Activated gamma-delta T cell treated with Interleukin-2 at 50 U/mL for 16 hours (primary cell): ENCODE data around the gene PTPRH.

Experiments
- DNase-seq: peaks from one replicate; pipeline ENCODE4 v3.0.0-alpha.2; 2020

The PTPRH gene, protein sequence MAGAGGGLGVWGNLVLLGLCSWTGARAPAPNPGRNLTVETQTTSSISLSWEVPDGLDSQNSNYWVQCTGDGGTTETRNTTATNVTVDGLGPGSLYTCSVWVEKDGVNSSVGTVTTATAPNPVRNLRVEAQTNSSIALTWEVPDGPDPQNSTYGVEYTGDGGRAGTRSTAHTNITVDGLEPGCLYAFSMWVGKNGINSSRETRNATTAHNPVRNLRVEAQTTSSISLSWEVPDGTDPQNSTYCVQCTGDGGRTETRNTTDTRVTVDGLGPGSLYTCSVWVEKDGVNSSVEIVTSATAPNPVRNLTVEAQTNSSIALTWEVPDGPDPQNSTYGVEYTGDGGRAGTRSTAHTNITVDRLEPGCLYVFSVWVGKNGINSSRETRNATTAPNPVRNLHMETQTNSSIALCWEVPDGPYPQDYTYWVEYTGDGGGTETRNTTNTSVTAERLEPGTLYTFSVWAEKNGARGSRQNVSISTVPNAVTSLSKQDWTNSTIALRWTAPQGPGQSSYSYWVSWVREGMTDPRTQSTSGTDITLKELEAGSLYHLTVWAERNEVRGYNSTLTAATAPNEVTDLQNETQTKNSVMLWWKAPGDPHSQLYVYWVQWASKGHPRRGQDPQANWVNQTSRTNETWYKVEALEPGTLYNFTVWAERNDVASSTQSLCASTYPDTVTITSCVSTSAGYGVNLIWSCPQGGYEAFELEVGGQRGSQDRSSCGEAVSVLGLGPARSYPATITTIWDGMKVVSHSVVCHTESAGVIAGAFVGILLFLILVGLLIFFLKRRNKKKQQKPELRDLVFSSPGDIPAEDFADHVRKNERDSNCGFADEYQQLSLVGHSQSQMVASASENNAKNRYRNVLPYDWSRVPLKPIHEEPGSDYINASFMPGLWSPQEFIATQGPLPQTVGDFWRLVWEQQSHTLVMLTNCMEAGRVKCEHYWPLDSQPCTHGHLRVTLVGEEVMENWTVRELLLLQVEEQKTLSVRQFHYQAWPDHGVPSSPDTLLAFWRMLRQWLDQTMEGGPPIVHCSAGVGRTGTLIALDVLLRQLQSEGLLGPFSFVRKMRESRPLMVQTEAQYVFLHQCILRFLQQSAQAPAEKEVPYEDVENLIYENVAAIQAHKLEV

DNA sequence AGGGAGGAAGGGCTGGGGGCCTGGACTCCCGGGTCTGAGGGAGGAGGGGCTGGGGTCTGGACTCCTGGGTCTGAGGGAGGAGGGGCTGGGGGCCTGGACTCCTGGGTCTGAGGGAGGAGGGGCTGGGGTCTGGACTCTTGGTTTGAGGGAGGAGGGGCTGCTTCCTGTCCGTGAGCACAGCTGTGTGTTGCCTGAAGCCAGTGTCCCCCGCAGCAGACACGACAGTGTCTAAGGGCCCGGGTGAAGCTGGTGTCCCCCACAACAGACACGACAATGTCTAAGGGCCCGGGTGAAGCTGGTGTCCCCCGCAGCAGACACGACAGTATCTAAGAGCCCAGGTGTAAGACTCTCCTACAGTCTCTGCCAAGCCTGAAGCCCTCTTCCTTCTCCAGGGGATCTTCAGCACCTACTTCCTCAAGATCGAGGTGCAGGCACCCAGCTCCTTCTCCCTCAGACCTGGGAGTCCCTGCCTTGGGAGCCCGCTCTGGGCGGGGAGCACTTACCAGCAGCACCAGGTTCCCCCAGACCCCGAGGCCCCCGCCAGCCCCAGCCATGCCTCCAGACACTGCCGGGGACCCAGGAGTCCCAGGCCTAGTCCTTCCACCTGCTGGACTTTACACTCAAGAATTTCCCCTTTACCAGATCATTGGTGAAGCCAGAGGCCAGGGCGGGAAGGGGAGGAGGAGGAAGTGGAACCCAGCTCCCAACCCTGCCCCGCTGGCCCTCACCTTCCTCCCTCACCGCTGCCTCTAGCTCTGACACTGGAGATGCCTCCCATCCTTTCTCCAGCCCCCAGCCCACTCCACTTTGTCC lies at the start of gene PTPRH:
Gene PTPRH, minus strand, starts transcription at position 622 of the 813 bp plus-strand sequence. Its CDS starts 68 bp downstream, at position 554.
- DNase-seq: no peak

DNA sequence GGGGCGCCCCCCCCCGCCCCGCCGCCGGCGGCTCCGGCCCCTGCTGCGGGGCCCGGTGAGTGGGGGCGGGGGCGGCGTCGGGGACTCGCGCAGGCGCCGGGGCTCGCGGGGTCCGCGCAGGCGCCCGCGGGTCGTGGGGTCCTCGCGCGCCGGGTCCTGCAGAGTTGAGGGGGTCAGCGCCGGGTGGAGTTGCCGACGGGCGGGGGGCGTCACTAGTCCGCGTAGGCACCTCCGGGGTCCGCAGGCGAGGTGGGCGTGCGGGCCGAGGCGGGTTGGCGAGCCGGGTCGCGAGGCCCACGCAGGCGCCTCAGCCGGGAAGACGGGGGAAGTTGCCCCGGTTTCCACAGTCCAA lies 49.2 kb upstream of the PTPRH start:
- DNase-seq: peak; percentile 37

DNA sequence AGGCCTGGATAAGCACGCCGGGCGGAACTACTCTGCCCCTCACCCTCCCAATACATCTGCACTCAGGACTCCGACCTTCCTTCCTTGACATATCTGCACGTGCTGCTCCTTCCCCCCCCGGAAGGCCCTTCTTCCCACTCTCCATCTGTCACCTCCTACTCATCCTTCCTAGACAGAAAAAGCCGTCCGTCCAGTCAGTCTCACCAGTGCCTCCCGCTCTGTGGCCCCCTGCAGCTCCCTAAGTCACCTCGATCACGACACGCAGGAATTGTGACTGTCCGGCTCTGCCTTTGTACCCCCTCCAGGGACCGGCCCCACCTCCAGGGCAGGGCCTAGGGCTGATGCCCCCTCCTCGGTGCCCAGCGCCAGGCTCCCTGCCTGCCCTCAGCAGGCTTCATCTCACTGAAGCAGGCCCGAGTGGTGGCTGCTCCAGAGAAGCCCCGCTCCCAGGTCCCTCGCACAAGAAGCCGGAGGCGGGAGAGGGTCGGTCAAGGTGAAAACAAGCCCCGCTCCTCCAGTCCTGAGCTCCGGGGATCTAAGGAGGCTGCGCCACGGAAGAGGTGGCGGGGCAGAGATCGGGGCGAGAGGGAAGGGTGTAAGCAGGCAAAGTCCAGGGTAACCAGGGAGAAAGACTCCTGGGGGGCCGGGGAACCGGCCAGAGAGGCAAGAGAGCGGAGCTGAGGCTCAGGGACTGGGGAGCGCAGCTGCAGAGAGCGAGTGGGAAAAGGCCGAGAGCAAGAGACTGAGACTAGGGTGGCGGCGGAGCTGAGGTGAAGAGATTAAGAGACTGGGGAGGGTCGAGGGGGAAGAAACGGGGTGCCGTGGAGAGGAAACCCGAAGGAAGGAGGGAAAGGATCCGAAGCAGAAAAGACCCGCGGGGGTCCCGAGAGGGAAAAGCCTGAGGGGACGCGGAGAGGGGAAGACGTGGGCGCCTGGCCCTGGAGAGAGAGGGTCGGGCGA lies 48.4 kb upstream of the PTPRH start:
- no peak for DNase-seq

DNA sequence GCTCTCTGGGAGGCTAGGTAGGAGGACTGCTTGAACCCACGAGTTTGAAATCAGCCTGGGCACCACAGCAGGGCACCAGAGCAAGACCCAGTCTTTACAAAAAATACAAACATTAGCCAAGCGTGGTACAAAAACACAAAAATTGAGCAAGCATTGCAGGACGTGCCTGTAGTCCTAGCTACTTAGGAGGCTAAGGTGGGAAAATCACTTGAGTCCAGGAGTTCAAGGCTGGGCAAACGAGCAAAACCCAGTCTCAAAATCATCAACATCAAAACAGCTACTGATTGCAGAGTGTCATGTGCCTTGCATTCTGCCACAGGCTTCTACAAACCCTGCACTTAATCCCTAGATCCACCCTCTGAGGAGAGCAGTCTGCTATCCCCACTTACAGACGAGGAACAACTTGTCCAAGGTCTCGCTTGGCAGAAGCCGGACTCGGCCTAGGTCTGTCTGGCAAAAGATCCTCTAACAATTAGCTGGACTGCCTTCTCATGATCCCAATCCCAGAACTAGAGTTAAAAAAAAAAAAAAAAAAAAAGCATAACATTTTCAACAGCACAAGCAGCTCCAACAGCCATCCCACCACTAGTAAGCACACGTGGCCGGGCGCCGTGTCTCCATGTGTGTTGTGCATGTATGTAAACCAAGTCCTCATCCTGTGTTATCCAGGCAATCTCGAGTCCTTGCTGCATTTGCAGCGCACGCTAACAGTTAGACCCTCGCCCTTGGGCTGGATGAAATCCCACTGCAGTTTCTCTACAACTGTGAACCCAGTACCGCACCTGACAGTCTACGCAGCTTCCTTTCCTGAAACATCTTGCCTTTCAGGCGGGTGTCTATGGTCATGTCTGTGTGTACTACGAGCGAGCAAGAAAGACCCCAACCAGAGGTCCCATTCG lies 47.5 kb upstream of the PTPRH start:
- no peak for DNase-seq

DNA sequence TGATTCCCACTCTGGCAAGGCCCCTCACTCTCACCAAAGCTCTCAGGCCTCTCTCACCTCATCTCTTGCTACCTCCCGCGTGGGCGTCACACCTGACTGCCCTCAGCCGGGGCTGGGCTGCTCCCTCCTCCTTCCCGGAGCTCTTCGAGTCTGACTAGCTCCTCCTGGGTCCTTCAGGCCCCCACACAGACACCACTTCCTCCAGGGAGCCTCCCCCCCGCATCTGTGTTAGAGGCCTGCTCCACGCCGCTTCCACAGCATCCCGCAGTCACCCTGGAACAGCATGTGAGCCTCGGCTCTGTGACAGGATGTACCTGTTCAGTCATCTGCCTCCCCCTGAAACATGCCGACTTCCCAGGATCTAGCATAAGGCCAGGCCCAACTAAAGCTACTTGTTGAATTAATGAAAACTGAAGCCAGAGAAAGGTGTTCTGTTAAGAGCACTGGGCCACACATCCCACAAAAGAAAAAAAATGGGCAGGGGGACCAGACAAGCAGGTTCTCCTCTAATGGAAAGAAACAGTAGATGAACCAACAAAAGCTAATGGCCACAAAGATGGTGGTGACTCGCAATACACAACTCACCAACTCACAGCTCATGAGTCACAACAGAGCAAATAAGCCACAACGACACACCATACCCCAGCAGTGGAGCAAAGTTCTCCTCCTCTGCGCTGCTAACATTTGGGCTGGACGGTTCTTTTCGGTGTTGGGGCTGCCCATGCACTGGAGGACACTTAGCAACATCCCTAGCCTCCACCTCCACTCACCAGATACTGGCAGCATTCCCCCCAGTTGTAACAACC lies 46.5 kb upstream of the PTPRH start:
- DNase-seq: peak; percentile 38

DNA sequence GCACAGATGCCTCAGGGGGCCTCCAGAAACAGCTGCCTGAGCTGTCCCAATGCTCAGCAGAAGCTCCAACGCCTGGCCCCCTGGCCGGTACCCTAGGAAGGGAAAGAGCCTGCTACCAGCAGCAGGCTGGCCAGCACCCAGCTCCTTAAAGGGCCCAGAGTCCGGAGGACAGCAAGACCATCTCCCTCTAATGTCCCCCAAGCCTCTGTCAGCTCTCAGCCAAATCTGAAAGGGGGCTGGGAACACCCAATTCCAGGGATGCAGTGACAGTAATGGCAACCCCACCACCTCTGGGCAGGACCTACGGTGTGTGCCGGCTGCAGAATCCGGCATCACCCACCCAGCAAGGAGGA lies 45.3 kb upstream of the PTPRH start:
- no peak for DNase-seq

DNA sequence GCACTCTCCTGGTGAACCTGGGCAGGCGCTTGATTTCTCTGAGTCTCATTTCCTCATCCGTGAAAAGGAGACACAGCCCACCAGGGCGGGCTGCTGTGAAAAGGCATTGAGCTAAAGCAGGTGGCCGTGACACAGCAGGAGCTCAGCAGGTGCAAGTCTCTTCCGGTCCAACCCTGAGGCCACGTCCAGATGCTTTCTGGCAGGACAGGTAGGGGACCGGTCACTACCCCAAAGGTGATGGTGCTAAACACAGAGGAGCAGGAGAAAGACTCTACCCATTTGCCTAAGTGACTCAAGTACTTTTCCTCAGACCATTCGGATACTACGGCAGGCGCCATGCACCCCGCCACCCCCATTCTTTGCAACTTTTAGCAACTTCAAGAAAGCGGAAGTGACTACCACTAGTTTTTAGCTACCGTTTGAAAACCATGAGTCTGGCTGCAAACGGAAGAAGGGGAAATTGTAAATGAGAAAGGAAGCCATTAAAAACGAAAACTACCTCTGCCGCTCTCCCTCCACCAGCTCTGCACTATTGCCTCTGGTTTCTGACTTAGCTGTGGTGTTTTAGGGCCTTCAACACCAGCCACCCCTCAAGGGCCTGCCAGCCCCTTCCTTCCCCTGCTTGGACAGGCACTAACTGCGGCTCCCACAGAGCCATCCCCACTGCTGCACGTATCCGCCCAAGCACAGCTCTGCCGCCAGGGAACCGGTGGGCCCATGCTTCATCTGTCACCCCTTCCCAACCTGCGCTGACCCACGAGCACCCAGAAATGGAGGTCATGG lies 44.7 kb upstream of the PTPRH start:
- DNase-seq: peak; percentile 65

DNA sequence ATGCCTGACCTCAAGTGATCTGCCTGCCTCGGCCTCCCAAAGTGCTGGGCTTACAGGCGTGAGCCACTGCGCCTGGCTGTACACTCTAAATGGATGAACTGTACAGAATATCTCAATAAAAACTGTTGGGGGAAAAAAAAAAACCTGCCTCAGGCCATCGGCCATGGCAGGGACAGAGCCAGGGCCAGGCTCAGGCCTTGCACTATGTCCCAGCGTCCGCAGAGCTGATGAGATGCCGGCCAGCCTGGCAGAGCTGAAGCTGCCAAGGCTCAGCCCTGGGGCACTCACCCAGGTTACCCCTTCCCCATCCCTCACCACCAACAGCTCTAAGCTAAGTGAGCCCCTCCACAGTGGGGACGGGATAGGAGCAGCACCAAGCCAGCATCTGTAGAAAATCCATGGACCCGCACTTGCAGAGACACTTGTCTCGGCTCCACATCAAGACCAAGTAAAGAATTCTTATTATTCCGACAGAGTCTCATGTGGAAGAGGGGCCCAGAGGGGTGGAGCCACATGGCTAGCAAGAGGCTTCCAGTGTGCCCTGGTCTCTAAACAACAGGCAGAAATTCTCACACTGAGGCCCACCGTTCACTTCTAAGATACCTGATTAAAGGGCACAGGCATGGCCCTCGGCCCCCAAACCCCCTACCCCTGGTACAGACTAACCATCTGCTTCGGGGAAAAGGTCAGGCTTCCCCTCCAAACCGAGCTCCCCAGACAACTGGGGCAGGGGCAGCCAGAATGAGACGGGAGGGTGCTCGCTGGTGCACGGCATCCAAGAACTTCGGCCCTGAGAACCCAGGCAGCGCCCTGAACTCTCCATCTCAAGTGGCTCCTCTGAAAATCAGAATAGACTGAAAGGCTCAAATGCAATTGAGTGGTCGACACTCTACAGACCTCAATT lies 43.7 kb upstream of the PTPRH start:
- DNase-seq: no peak

DNA sequence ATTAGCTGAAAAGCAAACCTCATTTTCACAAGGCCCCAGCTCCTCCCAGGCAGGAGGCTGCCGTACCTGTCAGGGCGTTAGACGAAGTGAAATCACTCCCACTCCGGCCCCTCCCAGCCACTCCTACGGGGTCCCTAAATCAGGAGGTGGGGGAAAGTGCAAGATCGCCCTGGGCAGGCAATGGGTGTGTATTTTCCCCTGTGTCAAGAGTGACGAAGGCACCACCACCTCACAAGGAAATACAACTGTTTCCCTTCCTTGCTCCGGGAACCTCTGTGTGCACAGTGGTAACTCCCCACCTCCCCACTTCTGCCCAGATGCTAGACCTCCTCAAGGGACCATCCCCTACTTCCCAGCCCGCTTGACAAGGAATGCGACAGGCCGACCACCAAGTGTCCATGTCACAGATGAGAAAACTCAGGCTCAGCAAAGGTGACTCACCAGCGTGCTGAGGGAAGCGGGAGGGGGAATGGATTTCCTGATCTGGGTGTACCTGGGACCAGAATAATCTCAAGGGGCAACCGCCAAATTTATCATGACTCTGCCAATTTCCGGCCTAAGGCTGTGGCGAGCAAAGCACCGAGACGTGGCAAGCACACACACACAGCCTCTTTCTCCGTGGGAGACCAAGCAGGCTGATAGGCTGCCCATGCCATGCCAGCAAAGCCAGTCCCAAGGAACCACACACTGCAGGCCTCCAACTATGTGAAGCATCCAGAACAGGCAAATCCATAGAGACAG lies 42.2 kb upstream of the PTPRH start:
- peak; percentile 47 for DNase-seq

DNA sequence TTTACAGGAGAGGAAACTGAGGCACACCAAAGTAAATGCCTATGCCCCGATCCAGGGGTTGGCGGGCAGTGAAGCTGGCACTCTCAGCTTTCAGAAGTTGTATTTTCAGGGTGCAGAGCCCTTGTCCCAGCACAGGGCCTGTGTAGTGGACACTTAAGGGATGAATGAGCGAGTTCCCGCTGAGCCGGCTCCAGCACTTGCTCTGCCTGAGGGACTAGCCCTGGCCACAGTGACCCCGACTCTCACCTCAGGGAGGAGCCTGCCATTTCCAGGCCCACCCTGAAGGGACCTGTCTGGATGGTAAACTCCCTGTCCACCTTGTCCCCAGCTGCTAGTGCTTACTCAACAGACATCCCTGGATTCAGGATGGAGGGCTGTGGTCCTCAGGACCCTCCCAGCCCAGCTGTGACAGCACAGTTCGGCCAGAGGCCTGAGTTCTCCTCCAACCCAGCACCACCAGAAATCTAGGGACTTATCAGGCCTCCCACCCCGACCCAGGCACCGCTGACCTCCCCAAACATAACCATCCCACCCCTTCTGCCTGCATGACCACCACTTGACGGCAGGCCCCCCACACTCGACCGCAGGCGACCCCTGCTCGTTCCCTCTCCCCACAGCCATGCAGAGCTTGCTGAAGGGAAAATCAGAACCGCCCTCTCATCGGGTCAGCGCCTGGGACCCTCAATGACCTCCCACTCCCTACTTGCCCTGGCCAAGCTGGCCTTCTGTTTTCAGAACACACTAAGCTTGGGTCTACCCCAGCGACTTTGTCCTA lies 41.1 kb upstream of the PTPRH start:
- no peak for DNase-seq

DNA sequence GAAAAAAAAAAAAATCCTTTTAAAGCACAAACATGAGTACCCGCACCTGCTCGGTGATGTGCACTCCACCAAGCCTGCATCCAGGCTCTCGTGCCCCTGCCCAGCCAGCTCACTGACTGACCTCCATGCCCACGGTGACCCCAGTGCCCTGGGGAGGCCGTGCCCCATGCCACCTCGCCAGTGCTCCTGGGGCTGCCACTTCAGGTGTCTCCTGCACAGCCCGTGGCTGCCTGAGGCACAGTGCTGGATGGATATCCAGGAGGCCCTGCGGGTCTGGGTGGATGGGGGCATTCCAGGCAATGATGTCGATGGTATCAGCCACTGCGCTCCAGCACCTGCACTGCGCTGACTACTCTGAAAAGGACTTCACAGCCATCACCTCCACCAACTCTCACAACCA lies 40.5 kb upstream of the PTPRH start:
- DNase-seq: no peak

DNA sequence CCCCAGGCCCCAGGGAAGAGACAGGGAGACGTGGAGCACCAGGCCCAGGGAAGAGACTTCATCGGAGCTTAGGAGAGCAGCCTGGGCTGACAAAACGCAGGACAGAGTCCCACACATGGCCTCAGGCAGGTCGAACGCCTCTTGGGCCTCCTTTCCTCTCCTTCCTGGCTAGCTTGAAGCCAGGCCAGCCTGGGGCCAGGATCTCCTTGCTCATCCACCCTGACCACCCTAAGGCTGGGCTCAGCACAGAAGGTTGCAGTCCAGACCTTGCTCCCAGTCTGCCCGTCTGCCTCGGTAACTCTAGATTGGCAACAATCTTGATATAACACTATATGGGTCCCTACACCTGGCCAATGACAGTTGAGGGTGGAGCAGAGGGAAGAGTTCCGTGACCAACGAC lies 39.4 kb upstream of the PTPRH start:
- DNase-seq: no peak

DNA sequence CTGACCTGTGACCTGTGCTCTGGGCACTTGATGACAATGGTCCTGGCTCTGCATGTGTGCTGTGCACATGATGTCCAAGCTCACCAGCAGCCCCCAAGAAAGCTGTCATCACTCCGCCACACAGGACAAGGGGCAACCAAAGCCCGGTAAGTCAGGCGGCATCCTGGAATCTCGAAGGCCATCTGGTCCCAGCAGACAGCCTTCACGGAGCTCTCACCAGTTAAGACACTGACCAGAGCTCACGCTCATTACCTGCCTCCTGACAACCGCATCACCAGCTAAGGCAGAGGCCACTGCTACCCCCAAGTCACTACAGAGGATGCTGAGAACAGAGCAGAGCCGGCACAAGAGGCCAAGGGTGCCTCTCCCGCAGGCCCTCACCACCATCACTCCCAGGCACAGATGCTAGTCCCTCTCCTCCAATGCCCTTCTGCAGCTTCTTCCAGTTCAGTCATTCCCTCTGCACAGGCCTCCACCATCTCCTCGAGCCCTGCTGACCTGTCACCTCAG lies 38.9 kb upstream of the PTPRH start:
- no peak for DNase-seq

DNA sequence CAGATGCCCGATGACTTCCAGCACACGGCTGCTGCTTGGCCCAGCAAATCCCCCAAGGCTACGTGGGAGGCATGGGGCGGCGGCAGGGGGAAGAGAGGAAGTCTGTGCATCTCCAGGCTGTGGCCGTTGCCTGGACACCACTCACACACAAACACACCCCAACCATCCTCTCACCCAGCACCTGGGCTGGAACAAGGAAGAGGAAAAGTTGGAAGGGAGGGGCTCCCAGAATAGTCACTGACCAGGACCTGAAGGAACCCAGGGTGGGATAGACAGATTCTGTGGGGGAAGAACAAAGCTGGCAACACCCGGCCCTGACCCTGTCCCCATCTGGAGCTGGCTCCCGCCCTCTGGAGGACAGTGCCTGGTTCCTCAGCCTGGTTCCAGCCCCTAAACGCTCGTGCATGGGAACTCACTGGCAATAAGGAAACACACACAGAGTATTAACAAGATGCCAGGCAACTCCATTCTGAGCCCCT lies 38.4 kb upstream of the PTPRH start:
- no peak for DNase-seq
